Upper lobe of left lung (tissue), 6 donors: Measurements from ENCODE around the gene SPRED1. TPM values are rescaled to one million over a fixed set of nuclear protein-coding genes. Genes with fewer than 3 reads are reported as not detected.

Source experiments
- ATAC-seq, 2 donors: fragments of 200-7000 bp; cut with Tn5 transposase; one replicate each; pipeline ENCODE4 v1.9.1; 2022; ENCODE audit warnings: mild to moderate bottlenecking in 2 of 2, moderate library complexity in 2 of 2; ENCODE audit not compliant: low FRiP score in 2 of 2
- DNase-seq, 2 donors: peaks; one replicate each; pipeline ENCODE4 v3.0.0-alpha.2; 2019 to 2020
- H3K27ac ChIP-seq, 4 donors: fragments of 200-600 bp; sonication (generic); one replicate each; pipeline ENCODE4 v1.5.1; 2016 to 2019
- H3K27me3 ChIP-seq, 4 donors: fragments of 200-600 bp; sonication (generic); one replicate each; pipeline ENCODE4 v1.5.1; 2017 to 2019
- H3K36me3 ChIP-seq, 4 donors: fragments of 200-600 bp; sonication (generic); one replicate each; pipeline ENCODE4 v1.5.1; 2016 to 2019
- H3K4me1 ChIP-seq, 4 donors: fragments of 200-600 bp; sonication (generic); one replicate each; pipeline ENCODE4 v1.5.1; 2018 to 2019
- H3K4me3 ChIP-seq, 4 donors: fragments of 200-600 bp; sonication (generic); one replicate each; pipeline ENCODE4 v1.5.1; 2017 to 2019; ENCODE audit warnings: mild to moderate bottlenecking in 2 of 4, moderate library complexity in 1 of 4
- H3K9me3 ChIP-seq, 4 donors: fragments of 200-600 bp; sonication (generic); one replicate each; pipeline ENCODE4 v1.5.1; 2018 to 2019
- CTCF ChIP-seq, 6 experiments: fragments of 450-650 bp in 4 of 6; fragments of 200-600 bp in 2 of 6; sonication (generic) in 2 of 6; IDR thresholded peaks; one replicate each; pipeline ENCODE4 v1.5.1; 2016 to 2019; ENCODE audit warnings: antibody characterized with exemption in 6 of 6
- EP300 ChIP-seq, 4 donors: sonication (generic); formaldehyde crosslinking; IDR thresholded peaks; one replicate each; pipeline ENCODE4 v1.5.1; 2017; ENCODE audit warnings: antibody characterized with exemption in 4 of 4, control low read depth in 2 of 4
- POLR2A ChIP-seq, 4 donors: fragments of 450-650 bp; IDR thresholded peaks; one replicate each; pipeline ENCODE4 v1.5.1; 2016 to 2017; ENCODE audit warnings: antibody characterized with exemption in 4 of 4, mild to moderate bottlenecking in 2 of 4
- POLR2AphosphoS5 ChIP-seq, 2 donors: sonication (generic); formaldehyde crosslinking; IDR thresholded peaks; one replicate each; pipeline ENCODE4 v1.5.1; 2017; ENCODE audit warnings: antibody characterized with exemption in 2 of 2
- WGBS, 2 donors: methylation state at CpG; one replicate each; pipeline ENCODE4 v1.1.5; 2017 to 2018; 5-methylcytosine and 5-hydroxymethylcytosine counted together
- total RNA-seq, 6 donors: library from RNA; depleted of rRNA in 4 of 6; stranded (reverse); fragments of >200 nt in 4 of 6; gene quantifications; one replicate each; pipeline versions ENCODE4 v1.1.0 to v1.2.1, GENCODE V29; 2016 to 2021
- donor health status: DM: no; HTN: no; CAD: no; lungs with moderate emphysema.
- donor health status: DM: no; HTN: yes; CAD: no; lungs with severe emphysema.

SPRED1 gene
- total RNA-seq, 6 donors from 2014 or later = 30.9 to 73.4 (median 46.1) TPM

- Histone ChIP-seq H3K27ac (no peak overlapping the region), H3K4me1 (peaks cover 0 to 8% (median 5%) of the 10 kb centered on the region in 4 donors), H3K36me3 (peaks cover 0 to 3% (median 0%) of the 10 kb centered on the region in 4 donors), H3K27me3 (no peaks in the 10 kb centered on the region), H3K4me3 (no peak overlapping the region), H3K9me3 (no peaks in the 10 kb centered on the region)
- DNase-seq = no peak
- 80 to 86% methylated on average over 3 of the region's 3 CpGs for WGBS, 2 donors
- TF ChIP-seq EP300 (IDR thresholded peaks at IDR 0.05) (no peak), CTCF (IDR thresholded peaks at IDR 0.05) (no peak)
- no peak for ATAC-seq
Observed at GRCh38 chr15:38312190-38312589, 59.6 kb downstream of the SPRED1 start.

GRCh38 chr15:38316311-38316710 lies 63.7 kb downstream of the SPRED1 start:
- ATAC-seq = no peak

GRCh38 chr15:38320181-38320580 lies 67.5 kb downstream of the SPRED1 start:
- DNase-seq (no peak), ATAC-seq (no peak)
- Histone ChIP-seq H3K36me3 (peaks cover 0 to 8% (median 2%) of the 10 kb centered on the region in 4 donors), H3K9me3 (no peaks in the 10 kb centered on the region), H3K27ac (no peak overlapping the region), H3K4me3 (no peak overlapping the region), H3K4me1 (peaks cover 3 to 15% (median 9%) of the 10 kb centered on the region in 4 donors), H3K27me3 (no peaks in the 10 kb centered on the region)
- TF ChIP-seq EP300 (IDR thresholded peaks at IDR 0.05) = no peak
- TF ChIP-seq POLR2AphosphoS5 (IDR thresholded peaks at IDR 0.05) = no peak
- TF ChIP-seq CTCF (IDR thresholded peaks at IDR 0.05) = no peak
- TF ChIP-seq POLR2A (IDR thresholded peaks at IDR 0.05) = no peak

More at GRCh38 chr15:38316311-38316710, 63.7 kb downstream of the SPRED1 start:
- no peaks in the 10 kb centered on the region for H3K27me3 ChIP-seq
- DNase-seq = no peak
- H3K36me3 ChIP-seq = no peaks in the 10 kb centered on the region
- H3K4me3 ChIP-seq = no peak overlapping the region
- no peak for TF ChIP-seq EP300 (IDR thresholded peaks at IDR 0.05)
- no peak for TF ChIP-seq POLR2A (IDR thresholded peaks at IDR 0.05)
- no peak for TF ChIP-seq CTCF (IDR thresholded peaks at IDR 0.05)
- TF ChIP-seq POLR2AphosphoS5 (IDR thresholded peaks at IDR 0.05) = no peak
- H3K9me3 ChIP-seq = no peaks in the 10 kb centered on the region
- H3K27ac ChIP-seq = no peak overlapping the region
- WGBS, 2 donors = 78 to 79% methylated on average over 2 of the region's 2 CpGs
- peaks cover 3 to 15% (median 9%) of the 10 kb centered on the region in 4 donors for H3K4me1 ChIP-seq

GRCh38 chr15:38320866-38321265 lies 68.2 kb downstream of the SPRED1 start:
- 66 to 67% methylated on average over 2 of the region's 2 CpGs for WGBS, 2 donors
- DNase-seq = no peak
- H3K4me1 ChIP-seq = peaks cover 3 to 15% (median 9%) of the 10 kb centered on the region in 4 donors

More at GRCh38 chr15:38320866-38321265, 68.2 kb downstream of the SPRED1 start:
- ATAC-seq = no peak
- TF ChIP-seq CTCF (IDR thresholded peaks at IDR 0.05) = no peak
- no peak for TF ChIP-seq EP300 (IDR thresholded peaks at IDR 0.05)
- no peaks in the 10 kb centered on the region for H3K9me3 ChIP-seq
- no peak overlapping the region for H3K4me3 ChIP-seq
- H3K27me3 ChIP-seq = no peaks in the 10 kb centered on the region
- H3K27ac ChIP-seq = no peak overlapping the region
- H3K36me3 ChIP-seq = peaks cover 0 to 15% (median 4%) of the 10 kb centered on the region in 4 donors
